Right lobe of liver (tissue), 4 donors: ENCODE data around the gene SLC44A2.

Source experiments
- CTCF ChIP-seq, 4 donors: fragments of 200-600 bp in 3 of 4; fragments of 450-650 bp in 1 of 4; IDR thresholded peaks; one replicate each; pipeline versions ENCODE4 v1.5.1 to v1.8.0; 2016 to 2022; ENCODE audit warnings: antibody characterized with exemption in 4 of 4, mild to moderate bottlenecking in 2 of 4
- POLR2A ChIP-seq: fragments of 450-650 bp; IDR thresholded peaks from one replicate; pipeline ENCODE4 v1.6.1; 2017; ENCODE audit warnings: antibody characterized with exemption, mild to moderate bottlenecking
- donor health status: DM: no; HTN: no; CAD: no.
- donor health status: DM: no; HTN: no; CAD: no.
- donor health status: DM: no; HTN: yes; CAD: no.

DNA sequence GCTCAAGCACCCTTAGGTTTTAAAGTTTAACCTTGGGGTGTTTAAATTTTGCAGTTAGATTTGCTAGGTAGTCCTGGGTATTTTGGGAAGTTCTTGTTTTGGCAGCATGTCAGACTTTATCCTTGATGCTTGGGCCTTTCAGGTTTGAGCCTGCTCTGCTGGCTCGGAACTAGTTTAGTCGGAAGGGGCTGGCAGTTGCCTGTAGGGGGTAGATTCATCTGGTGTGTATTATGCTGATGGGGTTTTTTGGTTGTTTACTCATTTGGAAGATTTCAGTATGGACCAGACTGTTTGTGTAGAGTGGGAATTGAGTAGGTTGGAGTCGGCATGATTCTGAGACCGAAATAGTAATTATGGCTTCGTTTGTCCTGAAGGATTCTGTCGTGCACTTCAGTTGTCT lies 43.9 kb downstream of the SLC44A2 start:
- TF ChIP-seq CTCF (IDR thresholded peaks at IDR 0.05) (no peak), POLR2A (no peak)
